ENCODE measurements around the gene TNRC6B.

Gene TNRC6B

DNA sequence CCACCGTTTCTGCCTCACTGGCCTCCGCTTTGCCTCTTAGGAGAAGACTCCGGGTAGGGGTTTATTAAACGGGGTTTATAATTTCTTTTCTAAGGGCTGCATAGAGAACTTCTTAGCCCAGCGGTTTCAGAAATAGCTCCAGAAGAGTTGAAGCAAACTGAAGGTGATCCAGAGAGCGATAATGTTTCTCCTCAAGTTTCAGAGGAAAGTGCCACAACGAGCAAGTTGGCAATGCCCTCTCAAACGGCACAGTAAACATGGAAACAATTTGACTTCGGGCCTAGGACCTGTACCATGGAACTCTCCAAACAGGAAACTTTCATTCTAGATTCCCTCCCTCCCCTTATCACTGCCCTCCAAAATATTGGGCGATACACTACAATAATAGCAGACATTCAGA is 169.6 kb downstream of the TNRC6B start:
- DNase-seq: no peak
- Histone ChIP-seq H3K36me3 (replicated peaks; ENCODE audit: insufficient read depth, low read length) (no peaks in the 10 kb centered on the region), H3K4me3 (ENCODE audit: low read length) (peak overlapping the region; percentile 96), H3K4me1 (ENCODE audit: low read length) (no peaks in the 10 kb centered on the region), H3K9me3 (replicated peaks; ENCODE audit: insufficient read depth, low read length) (no peaks in the 10 kb centered on the region), H3K79me2 (ENCODE audit: low read length) (peaks cover 44% of the 10 kb centered on the region), H3K27me3 (replicated peaks; ENCODE audit: insufficient read depth, low read length) (no peaks in the 10 kb centered on the region), H3K27ac (ENCODE audit: low read length) (peak overlapping the region; percentile 71; the same call in 1 of the 2 replicates), H3K9me2 (replicated peaks; ENCODE audit: insufficient read depth, low read length) (no peaks in the 10 kb centered on the region), H2AFZ (ENCODE audit: low read length) (peak overlapping the region; percentile 94), H4K20me1 (ENCODE audit: insufficient read depth, low read length) (no peaks in the 10 kb centered on the region), H3K4me2 (ENCODE audit: low read depth, low read length) (peak overlapping the region; percentile 72), H3K9ac (ENCODE audit: low read length) (peak overlapping the region; percentile 81), H3F3A (ENCODE audit: insufficient read depth, low read length) (peaks cover 18% of the 10 kb centered on the region)
- TF ChIP-seq EZH2phosphoT487 (IDR thresholded peaks at IDR 0.05; ENCODE audit: low read length) (no peak), EZH2 (optimal IDR thresholded peaks at IDR 0.05; ENCODE audit: low read depth, low read length) (no peak)
- TF ChIP-seq, protein P1, sequence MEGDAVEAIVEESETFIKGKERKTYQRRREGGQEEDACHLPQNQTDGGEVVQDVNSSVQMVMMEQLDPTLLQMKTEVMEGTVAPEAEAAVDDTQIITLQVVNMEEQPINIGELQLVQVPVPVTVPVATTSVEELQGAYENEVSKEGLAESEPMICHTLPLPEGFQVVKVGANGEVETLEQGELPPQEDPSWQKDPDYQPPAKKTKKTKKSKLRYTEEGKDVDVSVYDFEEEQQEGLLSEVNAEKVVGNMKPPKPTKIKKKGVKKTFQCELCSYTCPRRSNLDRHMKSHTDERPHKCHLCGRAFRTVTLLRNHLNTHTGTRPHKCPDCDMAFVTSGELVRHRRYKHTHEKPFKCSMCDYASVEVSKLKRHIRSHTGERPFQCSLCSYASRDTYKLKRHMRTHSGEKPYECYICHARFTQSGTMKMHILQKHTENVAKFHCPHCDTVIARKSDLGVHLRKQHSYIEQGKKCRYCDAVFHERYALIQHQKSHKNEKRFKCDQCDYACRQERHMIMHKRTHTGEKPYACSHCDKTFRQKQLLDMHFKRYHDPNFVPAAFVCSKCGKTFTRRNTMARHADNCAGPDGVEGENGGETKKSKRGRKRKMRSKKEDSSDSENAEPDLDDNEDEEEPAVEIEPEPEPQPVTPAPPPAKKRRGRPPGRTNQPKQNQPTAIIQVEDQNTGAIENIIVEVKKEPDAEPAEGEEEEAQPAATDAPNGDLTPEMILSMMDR (IDR thresholded peaks at IDR 0.05; ENCODE audit: low read length): no peak

DNA sequence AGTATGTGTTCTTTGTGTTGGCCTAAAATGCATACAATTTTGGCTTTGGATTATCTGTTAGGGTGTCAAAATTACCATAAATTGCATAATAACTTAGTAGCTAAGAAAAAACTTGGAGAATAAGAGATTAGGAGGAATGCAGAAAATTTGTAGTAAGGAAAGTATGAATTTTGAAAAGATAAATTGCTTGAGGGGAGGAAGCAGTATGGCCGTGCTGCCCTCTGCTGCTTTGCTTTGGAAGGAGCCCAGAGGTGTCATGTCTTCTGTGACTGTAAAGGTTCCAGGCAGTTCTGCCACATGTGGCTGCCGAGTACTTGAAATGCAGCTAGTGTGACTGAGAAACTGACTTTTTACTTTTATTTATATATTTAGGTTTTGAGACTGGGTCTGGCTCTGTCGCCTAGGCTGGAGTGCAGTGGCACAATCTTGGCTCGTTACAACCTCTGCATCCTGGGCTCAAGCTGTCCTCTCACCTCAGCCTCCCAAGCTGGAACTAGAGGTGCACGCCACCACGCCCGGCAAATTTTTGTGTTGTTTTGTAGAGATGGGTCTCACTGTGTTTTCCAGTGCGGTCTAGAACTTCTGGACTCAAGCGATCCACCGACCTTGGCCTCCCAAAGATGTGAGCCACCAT is 170.4 kb downstream of the TNRC6B start:
- no peak for TF ChIP-seq EZH2 (optimal IDR thresholded peaks at IDR 0.05; ENCODE audit: low read depth, low read length)
- TF ChIP-seq, protein P1 (IDR thresholded peaks at IDR 0.05; ENCODE audit: low read length): peak; percentile 83
- Histone ChIP-seq H3F3A (ENCODE audit: insufficient read depth, low read length) (peaks cover 18% of the 10 kb centered on the region), H3K79me2 (ENCODE audit: low read length) (peaks cover 49% of the 10 kb centered on the region), H3K9me3 (replicated peaks; ENCODE audit: insufficient read depth, low read length) (no peaks in the 10 kb centered on the region), H3K9ac (ENCODE audit: low read length) (no peak overlapping the region), H3K4me3 (ENCODE audit: low read length) (peak overlapping the region; percentile 96; the same call in 1 of the 2 replicates), H3K27me3 (replicated peaks; ENCODE audit: insufficient read depth, low read length) (no peaks in the 10 kb centered on the region), H4K20me1 (ENCODE audit: insufficient read depth, low read length) (no peaks in the 10 kb centered on the region), H2AFZ (ENCODE audit: low read length) (no peak overlapping the region), H3K36me3 (replicated peaks; ENCODE audit: insufficient read depth, low read length) (no peaks in the 10 kb centered on the region), H3K4me2 (ENCODE audit: low read depth, low read length) (peak overlapping the region; percentile 72), H3K4me1 (ENCODE audit: low read length) (no peaks in the 10 kb centered on the region), H3K27ac (ENCODE audit: low read length) (no peak overlapping the region), H3K9me2 (replicated peaks; ENCODE audit: insufficient read depth, low read length) (no peaks in the 10 kb centered on the region)
- DNase-seq: peak; percentile 57

- peaks cover 8% of the 10 kb centered on the region for H3K36me3 ChIP-seq (replicated peaks; ENCODE audit: insufficient read depth, low read length)
- no peak overlapping the region for H2AFZ ChIP-seq (ENCODE audit: low read length)
- H3K27me3 ChIP-seq (replicated peaks; ENCODE audit: insufficient read depth, low read length): no peaks in the 10 kb centered on the region
- H3K4me1 ChIP-seq (ENCODE audit: low read length): no peaks in the 10 kb centered on the region
- H3K9me2 ChIP-seq (replicated peaks; ENCODE audit: insufficient read depth, low read length): no peaks in the 10 kb centered on the region
- no peak for TF ChIP-seq EZH2phosphoT487 (IDR thresholded peaks at IDR 0.05; ENCODE audit: low read length)
- TF ChIP-seq, protein P1 (IDR thresholded peaks at IDR 0.05; ENCODE audit: low read length): no peak
- no peak for TF ChIP-seq EZH2 (optimal IDR thresholded peaks at IDR 0.05; ENCODE audit: low read depth, low read length)
- DNase-seq: no peak
- H3K4me3 ChIP-seq (ENCODE audit: low read length): no peak overlapping the region
- no peaks in the 10 kb centered on the region for H3K9me3 ChIP-seq (replicated peaks; ENCODE audit: insufficient read depth, low read length)
- H3K27ac ChIP-seq (ENCODE audit: low read length): no peak overlapping the region
- no peak overlapping the region for H3K9ac ChIP-seq (ENCODE audit: low read length)
- H4K20me1 ChIP-seq (ENCODE audit: insufficient read depth, low read length): no peaks in the 10 kb centered on the region
- H3K4me2 ChIP-seq (ENCODE audit: low read depth, low read length): no peak overlapping the region
- H3K79me2 ChIP-seq (ENCODE audit: low read length): peaks cover 36% of the 10 kb centered on the region
- H3F3A ChIP-seq (ENCODE audit: insufficient read depth, low read length): 0 out of 2 replicates have a peak, but pooled peaks cover 3% of the 10 kb centered on the region
These were observed 175.0 kb downstream of the TNRC6B start for GRCh38 chr22:40352763-40353162.
